Hematopoietic multipotent progenitor cell treated with erythropoietin and hydrocortisone succinate and interleukin-3 and kit ligand, for 15 days (in vitro differentiated cells): Measurements from ENCODE around the gene DHX38.

Source experiments
- DNase-seq: peaks from one replicate; pipeline ENCODE4 v3.0.0-alpha.2; 2015; ENCODE audit warnings: low spot score

Gene DHX38

GRCh38 chr16:72083778-72084404 is 9.8 kb upstream of the DHX38 start:
- no peak for DNase-seq

GRCh38 chr16:72084445-72084844 is 9.2 kb upstream of the DHX38 start:
- no peak for DNase-seq

GRCh38 chr16:72085002-72085401 is 8.6 kb upstream of the DHX38 start:
- DNase-seq = no peak

GRCh38 chr16:72091217-72091616 is 2.4 kb upstream of the DHX38 start:
- DNase-seq = no peak

- DNase-seq = no peak
These were observed 707 bp upstream of the DHX38 start for GRCh38 chr16:72092832-72093447.

- DNase-seq = peak; percentile 40
These were observed 591 bp downstream of the DHX38 start for GRCh38 chr16:72094266-72094610.

GRCh38 chr16:72098936-72099335 is 5.3 kb downstream of the DHX38 start:
- no peak for DNase-seq

GRCh38 chr16:72099377-72099818 is 5.8 kb downstream of the DHX38 start:
- peak; percentile 76 for DNase-seq

- DNase-seq = no peak
These were observed 7.5 kb downstream of the DHX38 start for GRCh38 chr16:72101195-72101594.

- no peak for DNase-seq
These were observed 11.3 kb downstream of the DHX38 start for GRCh38 chr16:72104905-72105304.

- no peak for DNase-seq
These were observed 12.3 kb downstream of the DHX38 start for GRCh38 chr16:72105978-72106377.

- no peak for DNase-seq
These were observed 13.7 kb downstream of the DHX38 start for GRCh38 chr16:72107371-72107770.

- DNase-seq = no peak
These were observed 14.9 kb downstream of the DHX38 start for GRCh38 chr16:72108353-72109102.

GRCh38 chr16:72109300-72109699 is 15.7 kb downstream of the DHX38 start:
- no peak for DNase-seq

GRCh38 chr16:72109966-72110530 is 16.4 kb downstream of the DHX38 start:
- DNase-seq = no peak

GRCh38 chr16:72110662-72111615 is 17.3 kb downstream of the DHX38 start:
- no peak for DNase-seq

- DNase-seq = no peak
These were observed 18.2 kb downstream of the DHX38 start for GRCh38 chr16:72111657-72112451.

- no peak for DNase-seq
These were observed 18.8 kb downstream of the DHX38 start for GRCh38 chr16:72112452-72112792.

GRCh38 chr16:72112906-72113615 is 19.4 kb downstream of the DHX38 start:
- no peak for DNase-seq

- DNase-seq = no peak
These were observed 19.9 kb downstream of the DHX38 start for GRCh38 chr16:72113616-72113945.

- DNase-seq = no peak
These were observed 26.4 kb downstream of the DHX38 start for GRCh38 chr16:72120026-72120425.
